Endothelial cell of umbilical vein (primary cell): ENCODE results near the gene IKZF1. TPM values are rescaled to one million over a fixed set of nuclear protein-coding genes. Genes with fewer than 3 reads are reported as not detected.

ENCODE experiments used
- BruUV-seq: library from RNA; stranded (reverse); fragments of 400-500 nt; replicated peaks from 2 replicates; lab custom pipeline; 2021; lab: Mats Ljungman, UMichigan
- CTCF ChIA-PET: fragments of 300-600, 350-600 bp; sonication (Branson Sonifier 250); formaldehyde crosslinking; loops from one replicate; lab custom pipeline; 2021; ENCODE audit warnings: antibody characterized with exemption, inconsistent platforms; lab: Charles Lee
- POLR2A ChIA-PET: fragments of 300-600, 350-600 bp; sonication (Branson Sonifier 250); formaldehyde crosslinking; loops from one replicate; lab custom pipeline; 2021; ENCODE audit warnings: antibody characterized with exemption, inconsistent platforms; lab: Charles Lee
- DNase-seq: peaks from one replicate; pipeline ENCODE4 v3.0.0-alpha.2; 2011; ENCODE audit warnings: low read depth, low spot score
- FAIRE-seq: peaks from 2 replicates; lab custom pipeline; 2011; peaks lifted over from hg19 to GRCh38; lab: Jason Lieb, UNC
- H2AFZ ChIP-seq: 2 replicates; pipeline ENCODE4 v1.6.0; 2012; ENCODE audit warnings: low read depth, low read length, control low read depth, inconsistent platforms
- H3K27ac ChIP-seq: 2 replicates; pipeline ENCODE4 v1.5.1; 2011; ENCODE audit warnings: low read depth, mild to moderate bottlenecking, control low read depth, low read length, moderate library complexity; ENCODE audit not compliant: insufficient read depth
- H3K27me3 ChIP-seq, 2 experiments: 2 replicates each; pipeline versions ENCODE4 v1.6.0 to v1.6.1; 2011; ENCODE audit warnings: low read length in 2 of 2, mixed read lengths in 1 of 2; ENCODE audit not compliant: control insufficient read depth in 2 of 2, insufficient read depth in 2 of 2
- H3K36me3 ChIP-seq, 2 experiments: 2 replicates in 1 of 2; 3 replicates in 1 of 2; pipeline ENCODE4 v1.5.1; 2011; ENCODE audit warnings: low read length in 2 of 2, mild to moderate bottlenecking in 1 of 2, moderate library complexity in 1 of 2; ENCODE audit not compliant: control insufficient read depth in 2 of 2, insufficient read depth in 2 of 2; ENCODE audit errors: extremely low read depth in 1 of 2
- H3K4me1 ChIP-seq: 3 replicates; pipeline ENCODE4 v1.5.1; 2011; ENCODE audit warnings: mild to moderate bottlenecking, low read length; ENCODE audit not compliant: control insufficient read depth, insufficient read depth; ENCODE audit errors: extremely low read depth
- H3K4me2 ChIP-seq: 2 replicates; pipeline ENCODE4 v1.6.1; 2011; ENCODE audit warnings: low read length, control low read depth, mixed read lengths; ENCODE audit not compliant: insufficient read depth
- H3K4me3 ChIP-seq, 3 experiments: fragments of 200-600 bp in 1 of 3; sonication (generic), shearing (Covaris generic) in 1 of 3; replicated peaks in 1 of 3; 2 replicates each; pipeline ENCODE4 v1.5.1; 2011 to 2016; ENCODE audit warnings: control low read depth in 3 of 3, low read length in 3 of 3, mild to moderate bottlenecking in 2 of 3, inconsistent platforms in 1 of 3, low read depth in 1 of 3, moderate library complexity in 1 of 3; ENCODE audit not compliant: insufficient read depth in 1 of 3
- H3K79me2 ChIP-seq: 2 replicates; pipeline ENCODE4 v1.6.0; 2012; ENCODE audit warnings: low read length, inconsistent platforms; ENCODE audit not compliant: control insufficient read depth, insufficient read depth
- H3K9ac ChIP-seq: replicated peaks from 2 replicates; pipeline ENCODE3; 2011; ENCODE audit warnings: low read length, control low read depth; ENCODE audit not compliant: insufficient read depth; ENCODE audit errors: extremely low read depth
- H3K9me1 ChIP-seq: replicated peaks from 3 replicates; pipeline ENCODE4 v1.6.0; 2011; ENCODE audit warnings: mild to moderate bottlenecking, low read length; ENCODE audit not compliant: control insufficient read depth, insufficient read depth; ENCODE audit errors: extremely low read depth
- H3K9me3 ChIP-seq: replicated peaks from 2 replicates; pipeline ENCODE4 v1.5.1; 2012; ENCODE audit warnings: low read length, inconsistent platforms; ENCODE audit not compliant: control insufficient read depth, insufficient read depth
- H4K20me1 ChIP-seq: replicated peaks from 2 replicates; pipeline ENCODE3; 2011; ENCODE audit warnings: mild to moderate bottlenecking, low read length; ENCODE audit not compliant: control insufficient read depth, insufficient read depth; ENCODE audit errors: extremely low read depth
- EZH2 ChIP-seq: IDR thresholded peaks from 2 replicates; pipeline ENCODE4 v1.6.1; 2012; ENCODE audit warnings: borderline replicate concordance, low read depth, mild to moderate bottlenecking, moderate library complexity, low read length, inconsistent platforms; ENCODE audit not compliant: severe bottlenecking
- FOS ChIP-seq: IDR thresholded peaks from 2 replicates; pipeline ENCODE4 v1.6.1; 2011; ENCODE audit warnings: mild to moderate bottlenecking, low read length, moderate library complexity, borderline replicate concordance; ENCODE audit not compliant: insufficient read depth
- GATA2 ChIP-seq: IDR thresholded peaks from 2 replicates; pipeline ENCODE4 v1.7.0; 2011; ENCODE audit warnings: low read depth, mild to moderate bottlenecking, moderate library complexity, mixed read lengths, low read length; ENCODE audit not compliant: insufficient read length, insufficient read depth
- JUN ChIP-seq: IDR thresholded peaks from 2 replicates; pipeline ENCODE4 v1.6.1; 2011; ENCODE audit warnings: borderline replicate concordance, low read depth; ENCODE audit not compliant: insufficient read length, insufficient read depth
- MYC ChIP-seq: IDR thresholded peaks from one replicate; pipeline ENCODE4 v1.6.1; 2011; ENCODE audit warnings: mild to moderate bottlenecking, low read depth, low read length
- POLR2A ChIP-seq: IDR thresholded peaks from 2 replicates; pipeline ENCODE4 v1.6.1; 2012; ENCODE audit warnings: low read depth, mild to moderate bottlenecking, control low read depth, low read length
- POLR2AphosphoS5 ChIP-seq: IDR thresholded peaks from 2 replicates; pipeline ENCODE4 v1.6.1; 2012; ENCODE audit warnings: low read depth, mild to moderate bottlenecking, control low read depth, low read length, moderate library complexity; ENCODE audit not compliant: insufficient read depth
- dilution Hi-C: fragments of 300-500 bp; cut with MboI; formaldehyde crosslinking; loops from one replicate; pipeline ENCODE4 v1.15.0; 2019; ENCODE audit warnings: low sequenced_read_pairs; ENCODE audit not compliant: extremely low pct_ligation_motif_present
- intact Hi-C: fragments of 100-400 bp; cut with micrococcal nuclease; formaldehyde crosslinking; loops from one replicate; pipeline ENCODE4 v1.10.0; 2022
- polyA plus RNA-seq, 4 experiments: library from polyadenylated mRNA; depleted of rRNA in 3 of 4; stranded (reverse) in 3 of 4; unstranded in 1 of 4; fragments of >200 nt; gene quantifications; 2 replicates each; pipeline versions ENCODE4 v1.2.1 to v1.2.3, GENCODE V29; 2011 to 2012; ENCODE audit warnings: missing spikeins in 1 of 4
- total RNA-seq: library from RNA; stranded (reverse); gene quantifications from 2 replicates; pipeline ENCODE4 v1.2.3, GENCODE V29; 2021
- TF ChIP-seq, protein P1 (sequence below), 2 donors: IDR thresholded peaks; 1 replicate in 1 of 2; 2 replicates in 1 of 2; pipeline ENCODE4 v1.5.1; 2011; ENCODE audit warnings: low read length in 2 of 2, mild to moderate bottlenecking in 2 of 2, moderate library complexity in 2 of 2, control low read depth in 1 of 2, inconsistent platforms in 1 of 2, low read depth in 1 of 2; ENCODE audit not compliant: insufficient read depth in 1 of 2; ENCODE audit errors: extremely low read depth in 1 of 2
- TF ChIP-seq, protein P2 (sequence below): IDR thresholded peaks from 2 replicates; pipeline ENCODE4 v1.6.1; 2011; ENCODE audit not compliant: insufficient read depth, insufficient read length

Gene IKZF1
- total and polyA plus RNA-seq, 2 donors (not counting 3 experiments of a cell fraction or from before 2014, with no cell fraction given): 0.01 to 0.20 TPM

DNA sequence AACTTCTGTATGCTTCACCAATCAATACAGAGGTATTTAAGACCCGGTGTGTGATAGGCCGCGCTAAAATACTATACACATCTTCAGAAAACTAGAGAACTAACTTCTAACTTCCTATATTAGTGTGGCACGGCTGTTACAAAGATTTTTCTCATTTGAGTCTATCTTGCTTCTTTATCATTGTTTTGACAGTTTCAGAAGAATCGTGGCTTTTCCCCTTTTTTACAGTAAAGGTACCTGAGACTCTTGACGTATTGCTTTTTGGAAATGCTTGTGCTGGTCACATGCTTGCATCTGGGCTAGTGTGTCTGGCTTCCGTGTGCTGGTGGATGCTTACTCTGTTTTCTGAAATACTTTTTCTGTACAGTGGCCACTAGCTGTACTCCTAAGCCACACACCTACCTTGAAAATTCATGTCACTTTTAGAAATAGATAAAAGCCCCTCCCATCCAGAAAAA, 12.7 kb downstream of the IKZF1 start:
- intact Hi-C loops: no loop called here
- Histone ChIP-seq H3K9me3 (no peaks in the 10 kb centered on the region), H3K27ac (no peak overlapping the region), H3K9ac (no peak overlapping the region), H3K4me3 (no peak overlapping the region), H3K79me2 (no peaks in the 10 kb centered on the region), H3K9me1 (no peaks in the 10 kb centered on the region), H2AFZ (no peak overlapping the region), H4K20me1 (no peaks in the 10 kb centered on the region), H3K27me3 (peaks cover 0 to 20% of the 10 kb centered on the region in 2 experiments), H3K4me2 (no peak overlapping the region), H3K4me1 (no peaks in the 10 kb centered on the region), H3K36me3 (no peaks in the 10 kb centered on the region)
- no peak for DNase-seq
- TF ChIP-seq, protein P1, sequence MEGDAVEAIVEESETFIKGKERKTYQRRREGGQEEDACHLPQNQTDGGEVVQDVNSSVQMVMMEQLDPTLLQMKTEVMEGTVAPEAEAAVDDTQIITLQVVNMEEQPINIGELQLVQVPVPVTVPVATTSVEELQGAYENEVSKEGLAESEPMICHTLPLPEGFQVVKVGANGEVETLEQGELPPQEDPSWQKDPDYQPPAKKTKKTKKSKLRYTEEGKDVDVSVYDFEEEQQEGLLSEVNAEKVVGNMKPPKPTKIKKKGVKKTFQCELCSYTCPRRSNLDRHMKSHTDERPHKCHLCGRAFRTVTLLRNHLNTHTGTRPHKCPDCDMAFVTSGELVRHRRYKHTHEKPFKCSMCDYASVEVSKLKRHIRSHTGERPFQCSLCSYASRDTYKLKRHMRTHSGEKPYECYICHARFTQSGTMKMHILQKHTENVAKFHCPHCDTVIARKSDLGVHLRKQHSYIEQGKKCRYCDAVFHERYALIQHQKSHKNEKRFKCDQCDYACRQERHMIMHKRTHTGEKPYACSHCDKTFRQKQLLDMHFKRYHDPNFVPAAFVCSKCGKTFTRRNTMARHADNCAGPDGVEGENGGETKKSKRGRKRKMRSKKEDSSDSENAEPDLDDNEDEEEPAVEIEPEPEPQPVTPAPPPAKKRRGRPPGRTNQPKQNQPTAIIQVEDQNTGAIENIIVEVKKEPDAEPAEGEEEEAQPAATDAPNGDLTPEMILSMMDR (IDR thresholded peaks at IDR 0.05; ENCODE audit: extremely low read depth in 1 of 2, insufficient read depth in 1 of 2, low read depth in 1 of 2, low read length in 2 of 2): no peak
- TF ChIP-seq POLR2A: no peak
- no peak for TF ChIP-seq GATA2
- TF ChIP-seq, protein P2, sequence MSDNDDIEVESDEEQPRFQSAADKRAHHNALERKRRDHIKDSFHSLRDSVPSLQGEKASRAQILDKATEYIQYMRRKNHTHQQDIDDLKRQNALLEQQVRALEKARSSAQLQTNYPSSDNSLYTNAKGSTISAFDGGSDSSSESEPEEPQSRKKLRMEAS: no peak
- no peak for TF ChIP-seq POLR2AphosphoS5
- TF ChIP-seq FOS: no peak
- no peak for TF ChIP-seq JUN
- no peak for TF ChIP-seq EZH2
- TF ChIP-seq MYC: no peak
- ChIA-PET CTCF (no interaction called here), POLR2A (no interaction called here)
- FAIRE-seq: no peak
- no TSS peak for BruUV-seq
- dilution Hi-C loops: no loop called here
